Peyer's patch (tissue), 4 donors: ENCODE results near the gene RNU5B-1. TPM values are rescaled to one million over a fixed set of nuclear protein-coding genes. Genes with fewer than 3 reads are reported as not detected.

Experiments used
- DNase-seq, 3 donors: peaks; one replicate each; pipeline ENCODE4 v3.0.0-alpha.2; 2017 to 2019
- H3K27ac ChIP-seq, 4 donors: fragments of 200-600 bp; sonication (generic); one replicate each; pipeline ENCODE4 v1.5.1; 2016 to 2019
- H3K27me3 ChIP-seq, 2 donors: fragments of 200-600 bp; sonication (generic); one replicate each; pipeline ENCODE4 v1.5.1; 2019
- H3K36me3 ChIP-seq, 3 donors: fragments of 200-600 bp; sonication (generic); one replicate each; pipeline ENCODE4 v1.5.1; 2016 to 2019
- H3K4me1 ChIP-seq, 4 donors: fragments of 200-600 bp; sonication (generic); one replicate each; pipeline ENCODE4 v1.5.1; 2016 to 2019
- H3K4me3 ChIP-seq, 4 donors: fragments of 200-600 bp; sonication (generic); 1 replicate in 3 of 4; 2 replicates in 1 of 4; pipeline ENCODE4 v1.5.1; 2016 to 2019; ENCODE audit warnings: mild to moderate bottlenecking in 1 of 4
- H3K9me3 ChIP-seq, 4 donors: fragments of 200-600 bp; sonication (generic); one replicate each; pipeline ENCODE4 v1.5.1; 2016 to 2019; ENCODE audit warnings: mild to moderate bottlenecking in 1 of 4
- POLR2A ChIP-seq, 2 donors: fragments of 450-650 bp; IDR thresholded peaks; one replicate each; pipeline ENCODE4 v1.5.1; 2017; ENCODE audit warnings: antibody characterized with exemption in 2 of 2, mild to moderate bottlenecking in 2 of 2, moderate library complexity in 2 of 2
- total RNA-seq, 4 donors: library from RNA; depleted of rRNA; stranded (reverse); fragments of >200 nt; gene quantifications; one replicate each; pipeline ENCODE4 v1.1.0, GENCODE V29; 2016
- TF ChIP-seq, protein P1 (sequence below), 6 experiments: fragments of 450-650 bp in 4 of 6; fragments of 200-600 bp in 2 of 6; sonication (generic) in 1 of 6; IDR thresholded peaks; one replicate each; pipeline ENCODE4 v1.5.1; 2017 to 2019; ENCODE audit warnings: antibody characterized with exemption in 6 of 6, mild to moderate bottlenecking in 3 of 6, moderate library complexity in 1 of 6

The RNU5B-1 gene
- total RNA-seq, 4 donors from 2014 or later = not detected

DNA sequence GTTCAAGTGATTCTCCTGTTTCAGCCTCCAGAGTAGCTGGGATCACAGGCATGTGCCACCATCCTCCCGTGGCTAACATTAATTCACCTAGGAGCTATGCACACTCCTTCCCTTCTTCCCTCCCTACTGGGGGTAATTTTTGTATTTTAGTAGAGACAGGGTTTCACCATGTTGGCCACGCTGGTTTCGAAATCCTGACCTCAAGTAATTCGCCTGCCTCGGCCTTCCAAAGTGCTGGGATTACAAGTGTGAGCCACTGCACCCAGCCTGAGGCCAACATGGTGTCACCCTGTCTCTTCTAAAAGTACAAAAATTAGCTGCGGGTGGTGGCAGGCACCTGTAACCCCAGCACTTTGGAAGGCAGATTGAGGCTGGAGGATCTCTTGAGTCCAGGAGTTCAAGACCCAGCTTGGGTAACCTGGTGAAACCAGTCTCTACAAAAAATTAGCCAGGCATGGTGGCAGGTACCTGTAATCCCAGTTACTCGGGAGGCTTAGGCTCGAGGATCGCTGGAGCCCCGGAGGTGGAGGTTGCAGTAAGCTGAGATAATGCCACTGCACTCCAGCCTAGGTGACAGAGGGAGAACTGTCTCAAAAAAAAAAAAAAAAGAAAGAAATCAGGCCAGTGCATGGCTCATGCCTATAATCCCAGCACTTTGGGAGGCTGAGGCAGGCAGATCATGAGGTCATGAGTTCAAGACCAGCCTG, 6.1 kb downstream of the RNU5B-1 start:
- H3K27ac ChIP-seq = peak overlapping the region in 2 of 4 donors; percentile 30 to 39
- H3K4me1 ChIP-seq = no peaks in the 10 kb centered on the region

GRCh38 chr15:65311760-65312159, 7.3 kb downstream of the RNU5B-1 start:
- H3K36me3 ChIP-seq = no peaks in the 10 kb centered on the region
- DNase-seq = no peak
- no peaks in the 10 kb centered on the region for H3K27me3 ChIP-seq
- no peaks in the 10 kb centered on the region for H3K4me1 ChIP-seq
- no peak overlapping the region for H3K4me3 ChIP-seq
- TF ChIP-seq, protein P1, sequence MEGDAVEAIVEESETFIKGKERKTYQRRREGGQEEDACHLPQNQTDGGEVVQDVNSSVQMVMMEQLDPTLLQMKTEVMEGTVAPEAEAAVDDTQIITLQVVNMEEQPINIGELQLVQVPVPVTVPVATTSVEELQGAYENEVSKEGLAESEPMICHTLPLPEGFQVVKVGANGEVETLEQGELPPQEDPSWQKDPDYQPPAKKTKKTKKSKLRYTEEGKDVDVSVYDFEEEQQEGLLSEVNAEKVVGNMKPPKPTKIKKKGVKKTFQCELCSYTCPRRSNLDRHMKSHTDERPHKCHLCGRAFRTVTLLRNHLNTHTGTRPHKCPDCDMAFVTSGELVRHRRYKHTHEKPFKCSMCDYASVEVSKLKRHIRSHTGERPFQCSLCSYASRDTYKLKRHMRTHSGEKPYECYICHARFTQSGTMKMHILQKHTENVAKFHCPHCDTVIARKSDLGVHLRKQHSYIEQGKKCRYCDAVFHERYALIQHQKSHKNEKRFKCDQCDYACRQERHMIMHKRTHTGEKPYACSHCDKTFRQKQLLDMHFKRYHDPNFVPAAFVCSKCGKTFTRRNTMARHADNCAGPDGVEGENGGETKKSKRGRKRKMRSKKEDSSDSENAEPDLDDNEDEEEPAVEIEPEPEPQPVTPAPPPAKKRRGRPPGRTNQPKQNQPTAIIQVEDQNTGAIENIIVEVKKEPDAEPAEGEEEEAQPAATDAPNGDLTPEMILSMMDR (IDR thresholded peaks at IDR 0.05) = no peak
- no peak for TF ChIP-seq POLR2A (IDR thresholded peaks at IDR 0.05)
- no peaks in the 10 kb centered on the region for H3K9me3 ChIP-seq
- H3K27ac ChIP-seq = no peak overlapping the region

More for the DNA sequence above, 6.1 kb downstream of the RNU5B-1 start:
- no peak for TF ChIP-seq POLR2A (IDR thresholded peaks at IDR 0.05)
- TF ChIP-seq, protein P1 (IDR thresholded peaks at IDR 0.05) = no peak
- Histone ChIP-seq H3K27me3 (no peaks in the 10 kb centered on the region), H3K36me3 (no peaks in the 10 kb centered on the region), H3K9me3 (no peaks in the 10 kb centered on the region), H3K4me3 (no peak overlapping the region)
- no peak for DNase-seq

DNA sequence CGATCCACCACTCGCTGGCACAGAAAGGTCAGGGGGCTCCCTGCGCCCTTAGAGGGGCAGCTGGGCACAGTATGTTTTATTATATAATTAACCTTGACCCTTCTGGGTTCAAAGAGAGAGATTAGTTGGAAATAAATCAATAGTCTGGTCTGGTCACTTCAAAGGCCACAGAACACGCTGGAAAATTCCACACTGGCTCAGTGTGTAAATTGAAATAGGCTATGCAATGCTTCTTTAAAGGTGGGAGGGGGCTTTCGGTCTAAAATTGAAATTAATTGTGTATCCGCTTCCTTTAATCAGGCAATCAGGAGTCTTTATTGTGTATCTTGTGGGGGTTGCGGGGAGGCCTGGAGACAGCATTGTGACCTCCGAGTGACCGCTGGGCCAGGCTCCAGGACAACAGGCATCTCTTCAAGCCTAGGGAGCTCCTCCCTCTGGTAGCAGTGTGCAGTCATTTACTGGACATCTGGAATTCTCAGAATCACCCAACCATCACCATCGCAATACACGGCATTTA, 8.0 kb downstream of the RNU5B-1 start:
- H3K4me3 ChIP-seq = no peak overlapping the region
- no peak for DNase-seq
- H3K27ac ChIP-seq = no peak overlapping the region
- TF ChIP-seq POLR2A (IDR thresholded peaks at IDR 0.05) = no peak
- TF ChIP-seq, protein P1 (IDR thresholded peaks at IDR 0.05) = no peak
- no peaks in the 10 kb centered on the region for H3K9me3 ChIP-seq
- H3K36me3 ChIP-seq = no peaks in the 10 kb centered on the region
- H3K27me3 ChIP-seq = no peaks in the 10 kb centered on the region
- H3K4me1 ChIP-seq = no peaks in the 10 kb centered on the region

GRCh38 chr15:65318870-65319356, 14.4 kb downstream of the RNU5B-1 start:
- Histone ChIP-seq H3K27me3 (no peaks in the 10 kb centered on the region), H3K27ac (no peak overlapping the region), H3K9me3 (no peaks in the 10 kb centered on the region), H3K36me3 (no peaks in the 10 kb centered on the region), H3K4me1 (no peaks in the 10 kb centered on the region), H3K4me3 (no peak overlapping the region)
- peak; percentile 61 to 88 (median 78) for DNase-seq
- TF ChIP-seq, protein P1 (IDR thresholded peaks at IDR 0.05) = peak; percentile 84 to 98 (median 90)
- TF ChIP-seq POLR2A (IDR thresholded peaks at IDR 0.05) = no peak

DNA sequence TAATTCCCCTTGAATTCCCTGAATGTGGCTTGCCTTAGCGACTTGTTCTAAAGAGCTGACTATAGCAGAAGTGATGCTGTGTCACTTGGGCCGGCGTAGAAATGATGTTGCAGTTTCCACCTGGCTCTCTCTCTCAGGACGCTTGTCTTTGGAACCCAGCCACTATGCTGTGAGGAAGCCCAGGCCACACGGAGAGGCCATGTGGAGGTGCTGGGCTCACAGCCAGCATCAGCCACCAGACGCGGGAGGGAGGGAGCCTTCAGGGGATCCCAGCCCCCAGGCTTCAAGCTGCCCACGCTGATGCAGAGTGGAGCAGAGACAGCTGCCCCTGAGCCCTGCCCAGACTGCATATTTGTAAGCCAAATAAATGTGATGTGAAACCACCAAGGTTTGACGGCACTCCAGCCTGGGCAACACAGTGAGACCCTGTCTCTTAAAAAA, 18.6 kb downstream of the RNU5B-1 start:
- DNase-seq = no peak
- H3K27me3 ChIP-seq = no peaks in the 10 kb centered on the region
- TF ChIP-seq, protein P1 (IDR thresholded peaks at IDR 0.05) = no peak
- no peak for TF ChIP-seq POLR2A (IDR thresholded peaks at IDR 0.05)
- H3K27ac ChIP-seq = no peak overlapping the region
- no peaks in the 10 kb centered on the region for H3K36me3 ChIP-seq
- no peaks in the 10 kb centered on the region for H3K4me1 ChIP-seq
- H3K9me3 ChIP-seq = no peaks in the 10 kb centered on the region
- H3K4me3 ChIP-seq = no peak overlapping the region
